ENCODE measurements around the gene MRGPRE. TPM values are rescaled to one million over a fixed set of nuclear protein-coding genes. Genes with fewer than 3 reads are reported as not detected.

Gene MRGPRE
- total RNA-seq, 1 experiment from 2014 or later: not detected

- ChIA-PET POLR2A (ENCODE audit: unreplicated experiment) (no interaction called here), CTCF (interaction anchor here (0.6 kb wide), 1 partner anchor 1419 kb away, joined by 3 read pairs; no protein-coding TSS in a partner anchor)
- Histone ChIP-seq H3K79me2 (ENCODE audit: low read depth) (no peaks in the 10 kb centered on the region), H3K27me3 (ENCODE audit: insufficient read depth, low read depth) (peaks cover 8% of the 10 kb centered on the region; the same call in 1 of the 2 replicates), H3F3A (ENCODE audit: insufficient read depth, low read depth) (no peaks in the 10 kb centered on the region), H3K4me1 (replicated peaks; ENCODE audit: insufficient read depth) (no peaks in the 10 kb centered on the region), H3K9me3 (ENCODE audit: insufficient read depth, low read depth) (no peaks in the 10 kb centered on the region), H3K36me3 (ENCODE audit: low read depth) (no peaks in the 10 kb centered on the region), H3K27ac (no peak overlapping the region), H4K20me1 (ENCODE audit: insufficient read depth) (no peaks in the 10 kb centered on the region), H2AFZ (no peak overlapping the region), H3K9me2 (ENCODE audit: insufficient read depth) (no peaks in the 10 kb centered on the region), H3K4me3 (no peak overlapping the region), H3K4me2 (no peak overlapping the region)
- intact Hi-C loops (cut with micrococcal nuclease; ENCODE audit: unreplicated experiment): no loop called here
- no TSS peak for BruUV-seq (replicated peaks)
- TF ChIP-seq CTCF (conservative IDR thresholded peaks at IDR 0.05) (no peak), EZH2 (IDR thresholded peaks at IDR 0.05; ENCODE audit: low read depth) (no peak)
- DNase-seq: no peak
These were observed 17.9 kb downstream of the MRGPRE start for GRCh38 chr11:3214420-3214699.

GRCh38 chr11:3213659-3214419, 18.4 kb downstream of the MRGPRE start:
- H3F3A ChIP-seq (ENCODE audit: insufficient read depth, low read depth): no peaks in the 10 kb centered on the region
- H3K27me3 ChIP-seq (ENCODE audit: insufficient read depth, low read depth): peaks cover 10% of the 10 kb centered on the region; the same call in 1 of the 2 replicates
- ChIA-PET POLR2A (ENCODE audit: unreplicated experiment) (no interaction called here), CTCF (no interaction called here)
- H3K4me3 ChIP-seq: no peak overlapping the region
- H3K9me3 ChIP-seq (ENCODE audit: insufficient read depth, low read depth): no peaks in the 10 kb centered on the region
- no peaks in the 10 kb centered on the region for H3K9me2 ChIP-seq (ENCODE audit: insufficient read depth)
- intact Hi-C loops (cut with micrococcal nuclease; ENCODE audit: unreplicated experiment): no loop called here
- H2AFZ ChIP-seq: no peak overlapping the region
- no TSS peak for BruUV-seq (replicated peaks)
- H4K20me1 ChIP-seq (ENCODE audit: insufficient read depth): no peaks in the 10 kb centered on the region
- H3K4me1 ChIP-seq (replicated peaks; ENCODE audit: insufficient read depth): no peaks in the 10 kb centered on the region
- no peaks in the 10 kb centered on the region for H3K79me2 ChIP-seq (ENCODE audit: low read depth)
- H3K27ac ChIP-seq: no peak overlapping the region
- no peaks in the 10 kb centered on the region for H3K36me3 ChIP-seq (ENCODE audit: low read depth)
- no peak for DNase-seq
- no peak for TF ChIP-seq EZH2 (IDR thresholded peaks at IDR 0.05; ENCODE audit: low read depth)
- no peak overlapping the region for H3K4me2 ChIP-seq

- Histone ChIP-seq H3K4me2 (no peak overlapping the region), H4K20me1 (ENCODE audit: insufficient read depth) (no peaks in the 10 kb centered on the region), H3F3A (ENCODE audit: insufficient read depth, low read depth) (no peaks in the 10 kb centered on the region), H3K27me3 (ENCODE audit: insufficient read depth, low read depth) (peaks cover 27% of the 10 kb centered on the region), H3K79me2 (ENCODE audit: low read depth) (no peaks in the 10 kb centered on the region), H3K4me1 (replicated peaks; ENCODE audit: insufficient read depth) (no peaks in the 10 kb centered on the region), H3K27ac (no peak overlapping the region), H3K9me2 (ENCODE audit: insufficient read depth) (no peaks in the 10 kb centered on the region), H2AFZ (no peak overlapping the region), H3K4me3 (no peak overlapping the region), H3K36me3 (ENCODE audit: low read depth) (no peaks in the 10 kb centered on the region), H3K9me3 (ENCODE audit: insufficient read depth, low read depth) (no peaks in the 10 kb centered on the region)
- DNase-seq: no peak
- TF ChIP-seq CTCF (conservative IDR thresholded peaks at IDR 0.05) (no peak), EZH2 (IDR thresholded peaks at IDR 0.05; ENCODE audit: low read depth) (no peak)
- ChIA-PET POLR2A (ENCODE audit: unreplicated experiment) (no interaction called here), CTCF (no interaction called here)
- BruUV-seq (replicated peaks): no TSS peak
- intact Hi-C loops (cut with micrococcal nuclease; ENCODE audit: unreplicated experiment): no loop called here
These were observed 23.9 kb downstream of the MRGPRE start for GRCh38 chr11:3208272-3208671.

Measured in PC-9 (cell line).